Measurements from ENCODE around the gene ORAI1.

DNA sequence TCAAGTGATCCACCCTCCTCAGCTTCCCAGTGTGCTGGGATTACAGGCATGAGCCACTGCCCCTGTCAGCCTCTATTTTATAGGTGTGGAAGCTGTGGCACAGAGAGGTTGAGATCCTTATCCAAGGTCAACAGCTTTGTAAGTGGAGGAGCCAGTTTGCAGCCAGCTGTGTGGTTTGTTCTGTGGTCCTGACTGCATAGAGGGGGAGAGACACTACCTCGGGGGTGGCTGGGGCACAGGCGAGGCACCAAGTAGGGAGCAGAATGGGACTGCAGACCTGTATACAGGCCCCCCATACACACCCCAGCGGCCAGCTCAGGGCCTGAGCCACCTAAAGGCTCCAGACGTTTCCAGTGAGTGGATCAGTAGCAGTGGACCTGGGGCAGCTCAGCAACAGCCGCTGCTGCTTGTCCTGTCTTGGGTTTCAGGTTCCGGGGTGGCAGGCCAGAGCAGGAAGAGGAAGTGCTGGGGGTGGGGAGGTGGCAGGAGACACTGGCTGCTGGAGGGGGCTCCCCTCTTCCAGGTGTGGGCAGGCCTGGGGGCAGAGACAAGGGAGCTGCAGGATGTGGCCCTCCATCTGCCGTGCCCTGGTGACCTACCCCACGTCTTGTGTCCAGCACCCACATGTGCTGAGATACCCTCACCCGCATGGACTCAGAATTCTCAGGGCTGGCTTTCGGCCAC is 11.0 kb downstream of the ORAI1 start:
- TF ChIP-seq GATA3 (IDR thresholded peaks at IDR 0.05; ENCODE audit: low read depth, low read length) (no peak), GATA2 (IDR thresholded peaks at IDR 0.05; ENCODE audit: low read depth, low read length) (no peak)
